Fibroblast of villous mesenchyme (primary cell): ENCODE measurements around the gene SLX4IP. TPM values are rescaled to one million over a fixed set of nuclear protein-coding genes. Genes with fewer than 3 reads are reported as not detected.

Experiments
- DNase-seq: peaks from one replicate; pipeline ENCODE4 v3.0.0-alpha.2; 2010; ENCODE audit warnings: low read depth
- H3K4me3 ChIP-seq: 2 replicates; pipeline ENCODE4 v1.5.1; 2011; ENCODE audit warnings: low read depth, mild to moderate bottlenecking, low read length
- CTCF ChIP-seq: IDR thresholded peaks from 2 replicates; pipeline ENCODE4 v1.5.1; 2012; ENCODE audit warnings: low read depth, mild to moderate bottlenecking, low read length; ENCODE audit not compliant: insufficient read depth
- total RNA-seq: library from RNA; depleted of rRNA; stranded (reverse); fragments of >200 nt; gene quantifications from 2 replicates; pipeline ENCODE4 v1.2.3, GENCODE V29; 2012

SLX4IP gene
- total RNA-seq, 1 donor, result 5.6 TPM

GRCh38 chr20:10633718-10634117, 198.6 kb downstream of the SLX4IP start:
- TF ChIP-seq CTCF, result no peak
- no peak overlapping the region for H3K4me3 ChIP-seq
- no peak for DNase-seq

GRCh38 chr20:10634211-10634610, 199.1 kb downstream of the SLX4IP start:
- no peak overlapping the region for H3K4me3 ChIP-seq
- no peak for TF ChIP-seq CTCF
- DNase-seq, result no peak

GRCh38 chr20:10634683-10635411, 199.7 kb downstream of the SLX4IP start:
- TF ChIP-seq CTCF, result no peak
- DNase-seq, result peak; percentile 91
- H3K4me3 ChIP-seq, result no peak overlapping the region

- no peak for TF ChIP-seq CTCF
- no peak for DNase-seq
- H3K4me3 ChIP-seq, result no peak overlapping the region
These were observed 200.5 kb downstream of the SLX4IP start for GRCh38 chr20:10635476-10636208.

GRCh38 chr20:10636326-10636818, 201.3 kb downstream of the SLX4IP start:
- no peak for TF ChIP-seq CTCF
- peak; percentile 66 for DNase-seq
- H3K4me3 ChIP-seq, result no peak overlapping the region

- no peak overlapping the region for H3K4me3 ChIP-seq
- TF ChIP-seq CTCF, result no peak
- DNase-seq, result peak; percentile 41
These were observed 202.0 kb downstream of the SLX4IP start for GRCh38 chr20:10637031-10637559.
